Kidney tubule cell (primary cell): ENCODE data around the gene EIF5A.

ENCODE experiments used
- DNase-seq: peaks from one replicate; pipeline ENCODE4 v3.0.0-alpha.2; 2018; ENCODE audit warnings: low spot score

EIF5A gene

DNA sequence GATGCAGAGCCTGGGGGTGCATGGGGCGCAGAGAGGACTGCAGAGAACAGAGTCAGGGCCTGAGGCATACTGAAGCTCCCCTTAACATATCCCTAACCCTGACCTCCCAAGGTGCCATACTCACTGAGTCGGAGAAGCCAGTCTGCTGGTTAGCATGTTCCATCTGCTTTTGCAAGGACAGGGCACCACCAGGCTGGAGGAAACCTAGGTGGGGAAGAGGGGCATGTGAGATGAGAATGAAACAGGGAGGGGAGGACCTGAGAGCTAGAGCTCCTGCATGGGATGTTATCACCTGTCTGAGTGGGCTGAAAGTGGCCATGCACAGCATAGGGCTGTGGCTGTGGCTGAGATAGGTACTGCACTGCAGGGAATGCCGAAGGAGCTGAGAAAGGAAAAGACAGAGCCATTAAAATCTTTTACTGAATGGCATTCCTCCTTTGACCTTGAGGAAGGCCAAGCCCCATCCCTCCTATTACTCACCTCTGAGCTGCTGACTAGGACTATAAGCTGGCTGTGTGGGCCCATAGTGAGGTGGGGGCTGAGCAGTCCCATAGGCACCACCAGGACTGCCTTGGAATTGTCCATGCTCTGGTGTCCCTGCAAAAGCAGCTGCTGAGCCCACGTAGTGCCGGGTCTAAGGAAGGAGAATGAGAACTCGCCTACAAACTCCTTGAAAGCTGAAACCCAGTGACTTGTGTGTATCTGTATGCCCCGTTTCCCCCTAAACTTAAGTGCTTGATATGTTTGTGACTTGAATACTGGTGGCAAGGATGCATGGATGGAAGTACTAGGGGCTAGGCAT, 5.9 kb downstream of the EIF5A start:
- peak; percentile 39 for DNase-seq

DNA sequence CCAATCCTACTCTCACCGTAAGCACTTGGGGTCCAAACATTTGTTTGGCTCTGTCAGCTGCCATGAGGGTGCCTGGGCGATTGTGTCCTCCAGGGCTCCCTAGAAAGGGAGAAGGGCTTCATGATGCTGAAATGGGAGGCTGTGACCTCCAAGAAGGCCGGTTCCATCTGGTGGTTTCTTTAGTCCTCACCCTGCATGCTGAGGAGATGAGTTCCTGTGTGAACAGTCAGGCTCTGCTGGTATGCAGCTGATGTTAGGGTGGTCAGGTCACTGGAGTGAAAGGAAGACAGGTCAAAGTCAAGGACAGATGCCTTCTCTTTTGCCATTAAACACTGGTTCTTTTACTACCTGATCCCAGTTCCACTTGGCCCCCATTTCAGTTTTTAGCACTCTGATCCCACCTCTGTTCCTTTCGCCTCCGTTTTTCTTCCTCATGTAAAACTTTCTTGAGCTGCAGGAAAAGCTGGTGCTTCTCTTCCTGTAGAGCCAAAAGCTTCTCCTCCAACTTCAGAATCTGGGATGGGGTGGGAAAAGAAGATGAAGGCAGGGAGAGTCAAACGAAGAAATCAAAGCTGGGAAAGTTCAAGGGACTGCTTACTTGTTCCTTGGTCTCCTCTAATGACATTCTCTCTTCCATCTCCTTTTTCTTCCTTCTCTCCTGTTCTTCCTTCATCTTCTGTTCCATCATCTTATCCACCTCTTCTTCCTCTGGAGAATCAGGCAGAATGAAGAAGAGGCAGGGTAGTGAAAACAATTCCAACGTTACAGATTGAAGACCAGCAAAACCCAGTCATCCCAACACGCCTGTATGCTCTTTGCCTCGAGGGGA, 6.7 kb downstream of the EIF5A start:
- peak; percentile 60 for DNase-seq

DNA sequence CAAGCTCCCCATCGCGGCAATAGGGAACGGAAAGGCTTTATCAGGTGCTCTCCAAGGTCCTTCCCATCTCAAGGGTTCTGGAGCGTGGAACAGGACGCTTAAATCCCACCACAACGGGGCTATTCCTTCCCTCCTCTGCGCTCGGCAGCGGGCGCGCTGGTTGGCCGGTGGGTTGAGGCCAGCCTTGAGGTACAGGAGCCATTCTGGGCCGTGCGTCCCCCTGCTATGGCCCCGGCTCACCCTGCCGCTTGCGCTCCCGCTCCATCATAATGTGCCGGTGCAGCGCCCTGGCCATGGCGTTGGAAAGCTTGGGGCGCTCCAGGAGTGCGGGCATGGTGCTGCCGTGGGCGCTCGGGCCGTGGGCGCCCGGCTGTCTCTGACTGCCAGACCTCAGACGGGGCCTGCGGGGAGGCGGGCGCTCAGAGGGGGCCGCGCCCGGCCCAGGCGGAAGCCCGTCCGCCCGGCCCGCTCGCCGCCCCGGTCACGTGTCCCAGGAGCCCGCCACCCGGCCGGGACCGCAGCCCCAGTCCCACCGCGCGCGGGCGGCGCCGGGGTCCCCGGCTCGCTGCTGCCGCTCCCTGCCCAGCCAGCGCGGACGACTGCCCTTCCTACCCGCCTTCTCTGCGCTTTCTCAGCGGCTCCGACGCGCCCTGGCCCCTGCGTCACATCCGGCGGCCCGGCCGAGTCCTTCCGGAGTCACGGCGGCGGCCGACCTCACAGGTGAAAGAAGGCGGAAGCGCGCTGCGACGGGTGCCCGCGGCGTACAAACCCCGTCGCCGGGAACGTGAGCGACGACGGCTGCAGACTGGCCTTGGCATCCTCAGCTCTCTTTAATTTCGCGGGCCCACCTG, 7.5 kb downstream of the EIF5A start, which contains the start of gene GPS2:
GPS2 (minus strand) TSS at position 642 of the 851 bp plus-strand sequence; CDS start at position 334, 308 bp downstream.
- DNase-seq = peak; percentile 91

- DNase-seq = no peak
Observed at GRCh38 chr17:7315570-7316235, 8.3 kb downstream of the EIF5A start.

GRCh38 chr17:7317161-7317803, 9.9 kb downstream of the EIF5A start:
- no peak for DNase-seq

GRCh38 chr17:7318121-7318860, 10.9 kb downstream of the EIF5A start:
- DNase-seq = no peak

GRCh38 chr17:7321466-7321865, 14.0 kb downstream of the EIF5A start:
- no peak for DNase-seq

- DNase-seq = no peak
Observed at GRCh38 chr17:7322520-7323194, 15.2 kb downstream of the EIF5A start.

- DNase-seq = no peak
Observed at GRCh38 chr17:7323731-7324437, 16.5 kb downstream of the EIF5A start.

DNA sequence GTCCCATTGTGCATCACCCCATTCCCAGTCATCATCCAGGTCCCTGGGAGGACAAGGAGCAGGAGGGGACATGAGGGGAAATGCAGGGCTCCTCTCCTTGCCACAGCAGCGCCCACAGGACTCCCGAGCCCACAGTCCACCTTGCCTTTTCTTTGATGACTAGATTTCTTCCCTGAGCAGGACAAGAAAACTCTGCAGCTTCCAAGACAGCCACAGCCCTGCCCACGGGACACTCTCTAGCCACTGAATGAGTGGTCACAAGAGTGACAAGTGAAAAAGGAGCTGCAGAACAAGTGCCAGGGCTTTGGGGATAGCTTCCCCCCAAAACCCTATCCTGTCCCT, 17.0 kb downstream of the EIF5A start:
- no peak for DNase-seq

DNA sequence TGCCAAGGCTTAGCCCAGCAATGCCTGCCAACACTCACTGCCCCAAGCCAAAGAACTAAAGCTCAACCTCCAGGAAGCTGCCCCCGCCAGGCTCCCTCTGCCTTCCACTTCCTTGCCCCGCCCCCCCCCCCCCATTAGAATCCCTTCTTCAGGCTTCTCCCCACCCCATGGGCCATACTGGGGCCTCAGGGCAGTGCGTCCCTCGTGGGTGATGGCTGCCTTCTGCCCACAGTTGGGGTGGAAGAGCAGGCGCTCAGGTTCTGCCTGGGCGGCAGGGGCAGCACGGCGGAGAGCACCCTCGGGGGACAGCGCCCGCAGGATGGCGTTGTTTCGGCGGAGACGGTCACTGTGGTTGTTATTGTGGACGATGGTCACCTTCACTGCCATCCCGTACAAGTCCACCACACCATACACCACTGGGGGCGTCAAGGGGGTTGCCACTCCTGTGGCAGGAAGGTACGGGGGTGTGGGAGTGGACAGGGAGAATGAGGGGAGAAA, 17.7 kb downstream of the EIF5A start:
- no peak for DNase-seq

DNA sequence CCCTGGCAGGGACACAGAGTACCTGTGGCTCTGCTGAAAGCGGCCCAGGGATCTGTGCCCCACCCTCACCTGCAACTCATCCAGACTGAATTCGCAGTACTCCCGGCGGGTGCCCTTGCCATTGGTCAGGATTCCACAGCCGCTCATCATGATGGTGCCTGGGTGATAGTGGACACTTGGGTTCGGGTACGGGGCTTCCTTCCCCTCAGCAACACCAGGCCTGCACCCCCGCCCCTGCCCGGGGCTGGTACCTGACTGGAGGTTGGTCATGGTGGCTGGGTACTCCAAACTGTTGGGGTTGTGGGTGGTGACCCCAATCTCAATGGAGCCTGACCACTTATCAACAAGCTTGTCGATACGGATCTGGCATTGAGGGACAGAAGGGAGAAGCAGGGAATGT, 18.8 kb downstream of the EIF5A start:
- DNase-seq = no peak

GRCh38 chr17:7327056-7327455, 19.6 kb downstream of the EIF5A start:
- DNase-seq = no peak

DNA sequence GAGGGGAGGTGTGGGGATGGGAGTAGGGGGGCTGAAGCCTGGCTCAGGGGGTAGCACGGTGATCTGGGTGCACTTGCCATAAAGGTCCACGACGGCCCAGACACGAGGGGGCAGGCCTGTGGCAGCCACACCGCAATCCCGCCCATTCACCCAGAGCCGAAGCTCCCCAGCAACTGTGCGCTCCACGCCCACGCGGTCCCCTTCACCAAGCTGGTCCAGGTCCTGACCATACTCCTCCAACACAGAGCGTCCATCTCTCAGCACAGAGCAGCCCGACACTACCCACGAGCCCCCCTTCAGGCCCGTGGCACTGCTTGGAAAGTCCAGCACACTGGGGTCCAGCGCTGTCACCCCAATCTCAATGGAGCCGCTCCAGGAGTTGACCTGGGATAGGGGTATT, 20.1 kb downstream of the EIF5A start:
- no peak for DNase-seq

DNA sequence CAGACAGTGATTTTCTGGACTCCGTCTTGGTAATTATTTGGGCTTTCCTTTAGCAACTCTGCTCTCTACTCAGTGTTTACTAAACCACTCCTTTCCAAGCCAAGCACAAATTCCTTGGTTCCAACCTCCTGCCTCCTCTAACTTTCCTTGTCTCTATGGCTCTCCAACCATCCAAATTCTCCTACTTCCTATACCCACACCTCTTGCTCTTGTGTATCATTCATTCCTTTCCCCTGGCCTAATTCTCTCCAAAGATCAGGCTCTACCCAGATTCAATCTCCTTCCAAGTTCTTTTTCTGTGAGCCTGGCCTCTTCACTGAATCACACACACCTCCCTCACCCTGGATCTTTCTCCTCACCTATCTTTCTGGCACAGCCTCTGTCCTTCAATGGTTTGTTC, 20.6 kb downstream of the EIF5A start:
- DNase-seq = no peak

- DNase-seq = no peak
Observed at GRCh38 chr17:7328840-7329373, 21.5 kb downstream of the EIF5A start, which contains the start of gene NEURL4. NEURL4 (minus strand) TSS chr17:7329335; CDS start chr17:7329312, 23 bp downstream.

GRCh38 chr17:7329374-7329996, 22.1 kb downstream of the EIF5A start:
- peak; percentile 99 for DNase-seq

GRCh38 chr17:7329997-7330637, 22.7 kb downstream of the EIF5A start:
- peak; percentile 79 for DNase-seq
